Stimulated activated CD4-positive, alpha-beta T cell treated with anti-CD3 and anti-CD28 coated beads, TNF-alpha, amount 100 ng/mL, for 48 hours (primary cell): ENCODE data around the gene TRIM50.
"Not testable (repeated sequence)": the region's sequence is repeated elsewhere in the genome, so short reads cannot be mapped to it uniquely, and the experiment has no call there.

Source experiments
- DNase-seq, 3 donors: peaks; one replicate each; pipeline ENCODE4 v3.0.0-alpha.2; 2020; ENCODE audit warnings: low read depth in 3 of 3

Gene TRIM50

GRCh38 chr7:73327922-73328321, at the start of gene TRIM50, which contains the start of gene FKBP6:
Gene TRIM50, minus strand, starts transcription at chr7:73328082. Its CDS starts 3,295 bp downstream, at chr7:73324787.
Gene FKBP6, plus strand, starts transcription at chr7:73328161. Its CDS starts 268 bp downstream, at chr7:73328429.
- not testable (repeated sequence) for DNase-seq

GRCh38 chr7:73376671-73377412, 49.0 kb upstream of the TRIM50 start:
- DNase-seq, result no peak

DNA sequence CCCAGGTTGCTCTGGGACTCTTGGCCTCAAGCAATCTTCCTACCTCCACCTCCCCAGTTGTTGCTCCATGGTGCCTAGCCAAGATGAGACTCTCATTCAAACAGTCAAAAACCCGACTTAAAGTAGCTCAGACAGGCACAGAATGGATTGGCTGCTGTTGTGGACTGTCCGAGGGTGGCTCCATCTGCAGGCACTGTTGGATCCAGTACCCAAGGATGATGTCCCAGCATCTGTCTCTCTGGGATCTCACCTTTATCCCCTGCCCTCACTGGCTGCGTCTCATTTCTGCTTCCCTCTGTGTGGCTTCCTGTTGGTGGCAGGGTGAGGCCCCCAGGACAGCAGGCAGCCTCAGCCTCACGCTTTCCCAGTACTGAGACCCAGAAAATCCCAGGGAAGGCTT, 48.4 kb upstream of the TRIM50 start:
- DNase-seq, result not testable (repeated sequence)

- DNase-seq, result no peak
Observed at GRCh38 chr7:73373741-73374140, 45.9 kb upstream of the TRIM50 start.

DNA sequence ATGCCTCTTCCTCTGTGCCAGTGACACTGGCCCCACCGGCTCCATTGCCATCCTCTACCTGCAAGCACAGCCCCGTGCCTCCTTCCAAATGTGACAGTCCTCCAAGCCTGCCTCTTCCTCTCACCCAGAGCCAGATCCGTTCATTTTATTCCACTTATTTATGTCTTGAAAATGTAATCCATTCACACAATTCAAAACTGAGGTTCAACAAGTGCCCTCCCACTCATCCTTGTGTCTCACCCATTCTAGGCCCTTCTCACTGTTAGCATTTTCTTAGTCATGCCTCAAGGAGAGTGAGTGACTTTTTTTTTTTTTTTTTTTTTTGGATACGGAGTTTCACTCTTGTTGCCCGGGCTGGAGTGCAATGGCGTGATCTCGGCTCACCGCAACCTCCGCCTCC, 41.7 kb upstream of the TRIM50 start:
- DNase-seq, result no peak

DNA sequence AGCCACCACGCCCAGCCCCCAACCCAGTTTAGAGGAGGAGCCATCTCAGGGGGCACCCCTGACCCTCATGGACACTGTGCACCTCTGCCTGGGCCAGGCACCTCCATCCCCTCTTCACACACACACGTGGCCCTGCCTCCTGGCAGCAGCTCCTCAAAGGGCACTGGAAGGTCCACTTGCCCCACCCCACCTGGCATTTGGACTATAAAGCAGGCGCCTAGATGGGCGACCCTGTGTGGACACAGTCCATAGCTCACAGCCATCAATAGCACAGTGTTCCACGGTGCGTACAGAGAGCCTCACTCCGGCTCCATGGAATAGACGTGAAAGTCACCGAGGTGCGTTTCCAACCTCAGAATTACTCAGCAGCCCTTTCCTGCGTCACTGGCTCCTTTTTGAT, 41.1 kb upstream of the TRIM50 start:
- DNase-seq, result no peak

GRCh38 chr7:73366990-73367389, 39.1 kb upstream of the TRIM50 start:
- DNase-seq, result no peak

- no peak for DNase-seq
Observed at GRCh38 chr7:73366127-73366526, 38.2 kb upstream of the TRIM50 start.

- DNase-seq, result no peak
Observed at GRCh38 chr7:73364006-73364728, 36.3 kb upstream of the TRIM50 start.

- no peak for DNase-seq
Observed at GRCh38 chr7:73363225-73364005, 35.5 kb upstream of the TRIM50 start.

- not testable (repeated sequence) for DNase-seq
Observed at GRCh38 chr7:73360590-73360989, 32.7 kb upstream of the TRIM50 start.

DNA sequence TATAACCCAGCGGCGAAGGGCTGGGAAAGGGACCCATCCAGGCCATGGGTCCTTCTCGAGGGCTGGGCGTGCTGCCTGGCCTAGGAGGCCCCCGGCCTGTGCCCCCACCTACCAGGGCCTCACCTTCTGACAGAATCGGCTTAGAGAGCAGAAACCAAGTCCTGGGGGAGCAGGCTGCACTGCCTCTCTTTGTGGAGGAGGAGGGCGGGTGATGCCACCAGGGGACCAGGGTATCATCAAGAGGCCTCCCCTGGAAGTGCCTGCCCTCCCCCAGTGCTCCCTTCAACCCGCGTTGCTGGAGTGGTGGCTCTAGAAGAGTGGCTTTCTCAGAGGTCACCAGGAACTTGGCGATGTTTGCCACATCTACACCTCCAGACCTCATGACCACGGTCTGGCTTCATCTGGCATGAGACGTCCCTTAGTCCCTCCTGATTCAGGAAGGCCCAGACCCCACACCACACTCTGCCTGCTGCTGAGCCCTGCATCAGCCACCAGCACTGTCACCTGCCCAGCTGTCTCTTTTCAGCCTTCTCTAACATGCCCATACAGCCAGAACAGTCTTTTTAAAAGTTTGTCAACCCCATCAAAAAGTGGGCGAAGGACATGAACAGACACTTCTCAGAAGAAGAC, 32.0 kb upstream of the TRIM50 start:
- DNase-seq, result no peak

GRCh38 chr7:73359306-73359705, 31.4 kb upstream of the TRIM50 start:
- DNase-seq, result no peak

DNA sequence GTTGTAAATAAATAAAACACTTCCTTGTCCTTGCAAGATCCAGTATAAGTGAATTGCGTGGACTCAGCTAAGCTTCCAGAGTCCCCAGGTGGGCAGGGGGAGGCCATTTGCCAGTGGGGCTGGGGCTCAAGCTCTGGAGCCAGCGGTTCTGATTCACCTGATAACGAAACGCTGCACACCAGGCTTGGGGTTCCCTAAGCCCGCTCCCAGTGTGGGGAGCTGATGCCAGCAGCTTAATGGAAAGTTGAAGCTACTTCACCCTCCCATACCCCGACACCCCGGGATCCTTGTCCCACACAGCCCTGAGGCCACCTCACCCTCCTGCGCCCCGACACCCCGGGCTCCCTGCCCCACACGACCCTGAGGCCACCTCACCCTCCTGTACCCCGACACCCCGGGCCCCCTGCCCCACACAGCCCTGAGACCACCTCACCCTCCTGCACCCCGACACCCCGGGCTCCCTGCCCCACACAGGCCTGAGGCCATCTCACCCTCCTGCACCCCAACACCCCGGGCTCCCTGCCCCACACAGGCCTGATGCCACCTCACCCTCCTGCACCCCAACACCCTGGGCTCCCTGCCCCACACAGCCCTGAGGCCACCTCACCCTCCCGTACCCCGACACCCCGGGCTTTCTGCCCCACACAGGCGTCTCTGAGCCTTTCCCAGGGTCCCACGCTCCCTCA, 30.9 kb upstream of the TRIM50 start:
- DNase-seq, result no peak

DNA sequence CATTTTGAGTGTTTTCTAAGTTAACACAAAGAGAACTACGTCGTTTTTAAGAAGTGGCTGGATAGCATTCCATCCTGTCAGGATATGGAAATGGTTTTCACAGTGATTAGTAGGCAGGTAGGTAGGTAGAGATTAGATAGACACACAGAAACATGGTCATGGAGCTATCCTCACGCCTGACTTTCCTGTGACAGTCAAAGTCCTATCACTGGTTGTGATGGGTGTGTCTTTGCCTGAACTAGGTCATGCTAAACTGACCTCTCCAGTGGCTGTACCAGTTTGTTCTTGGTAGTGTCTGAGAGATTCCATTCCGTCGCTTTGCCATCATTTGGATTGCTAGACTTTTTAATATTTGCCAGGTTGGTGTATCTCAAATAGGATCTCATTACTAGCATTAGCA, 28.3 kb upstream of the TRIM50 start:
- DNase-seq, result no peak

- no peak for DNase-seq
Observed at GRCh38 chr7:73354821-73355220, 26.9 kb upstream of the TRIM50 start.

DNA sequence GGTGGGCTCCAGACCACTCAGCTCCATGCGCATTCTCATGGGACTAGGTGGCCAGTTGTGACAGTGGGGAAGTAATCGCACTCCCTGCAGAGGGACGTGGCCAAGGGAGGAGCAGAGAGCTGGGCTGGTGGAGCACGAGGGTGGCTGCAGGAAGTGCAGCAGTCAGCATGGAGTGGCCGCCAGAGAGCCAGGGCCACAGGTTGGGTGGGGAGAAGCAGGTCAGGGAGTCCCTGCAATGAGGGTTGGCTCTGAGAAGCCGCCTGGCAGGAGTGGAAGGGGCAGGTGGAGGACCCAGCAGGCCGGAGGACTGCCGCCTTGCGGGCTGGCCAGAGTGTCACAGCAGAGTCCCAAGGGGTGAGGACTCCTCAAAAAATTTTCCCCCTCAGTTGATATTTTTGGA, 26.3 kb upstream of the TRIM50 start:
- DNase-seq, result no peak

DNA sequence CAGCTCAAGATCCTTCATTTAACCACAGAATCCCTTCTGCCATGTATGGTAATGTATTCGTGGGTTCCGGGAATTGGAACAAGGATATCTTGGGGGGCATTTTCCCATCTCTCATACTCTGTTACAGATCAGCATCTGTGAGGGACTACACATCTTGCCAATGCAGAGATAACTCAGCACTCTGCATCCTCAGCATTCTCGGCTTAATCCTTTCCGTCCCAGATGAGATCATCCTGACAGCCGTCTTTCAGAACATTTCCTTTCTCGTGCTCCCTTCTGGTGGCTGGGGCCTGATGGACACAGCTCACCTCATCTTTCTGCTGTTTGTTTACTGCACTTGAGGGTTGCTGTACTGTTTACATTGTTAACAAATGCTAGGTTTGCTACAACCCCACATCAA, 25.4 kb upstream of the TRIM50 start:
- DNase-seq, result no peak

DNA sequence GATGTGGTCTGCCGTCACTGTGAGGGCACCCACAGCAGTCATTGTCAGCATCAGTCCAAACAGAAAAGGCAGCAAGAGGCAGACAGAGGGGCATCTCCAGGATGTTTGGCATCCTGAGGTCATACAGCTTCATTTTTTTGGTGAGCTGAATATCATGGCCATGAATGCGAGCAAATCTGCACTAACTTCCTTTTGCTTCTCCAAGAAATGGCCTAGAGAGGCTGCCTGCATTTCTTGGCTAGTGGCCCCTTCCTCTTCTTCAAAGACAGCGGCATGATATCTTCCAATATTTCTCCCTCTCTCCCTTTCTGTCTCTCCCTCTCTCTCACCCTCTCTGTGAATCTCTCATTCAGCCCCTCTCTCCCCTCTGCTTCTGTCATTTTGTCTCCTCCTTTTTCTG, 24.9 kb upstream of the TRIM50 start:
- no peak for DNase-seq

DNA sequence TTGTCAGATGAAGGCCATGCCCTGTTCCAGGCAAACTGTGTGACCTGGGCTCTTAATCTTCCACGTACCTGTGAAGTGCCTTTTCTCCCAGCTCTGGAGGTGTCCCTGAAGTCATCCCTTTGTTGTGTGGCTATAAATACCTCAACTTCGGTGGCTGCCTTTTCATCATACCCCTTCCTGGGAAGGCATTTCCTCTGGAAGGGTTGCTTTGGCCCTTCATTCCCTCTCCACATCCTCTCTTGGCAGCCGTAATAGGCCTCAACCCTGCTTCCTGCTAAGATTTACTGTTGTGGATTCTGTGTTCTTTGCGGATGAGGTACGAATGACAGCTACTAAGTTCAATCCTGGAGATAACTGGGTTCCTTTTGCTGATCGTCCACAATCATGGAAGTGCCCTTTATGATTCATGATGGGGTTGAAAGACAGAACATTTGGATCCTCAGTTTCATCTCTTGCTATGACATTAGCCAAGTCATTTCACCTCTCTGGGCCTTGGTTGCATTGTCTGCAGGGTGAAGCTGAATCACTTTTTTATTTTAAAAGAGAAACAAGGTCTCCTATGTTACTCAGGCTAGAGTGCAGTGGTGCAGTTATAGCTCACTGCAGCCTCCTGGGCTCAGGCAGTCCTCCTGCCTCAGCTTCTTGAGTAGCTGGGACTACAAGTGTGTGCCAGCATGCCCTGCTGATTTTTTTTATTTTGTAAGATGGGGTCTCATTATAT, 23.7 kb upstream of the TRIM50 start:
- no peak for DNase-seq
